ENCODE results near the gene BTNL3.

The BTNL3 gene

DNA sequence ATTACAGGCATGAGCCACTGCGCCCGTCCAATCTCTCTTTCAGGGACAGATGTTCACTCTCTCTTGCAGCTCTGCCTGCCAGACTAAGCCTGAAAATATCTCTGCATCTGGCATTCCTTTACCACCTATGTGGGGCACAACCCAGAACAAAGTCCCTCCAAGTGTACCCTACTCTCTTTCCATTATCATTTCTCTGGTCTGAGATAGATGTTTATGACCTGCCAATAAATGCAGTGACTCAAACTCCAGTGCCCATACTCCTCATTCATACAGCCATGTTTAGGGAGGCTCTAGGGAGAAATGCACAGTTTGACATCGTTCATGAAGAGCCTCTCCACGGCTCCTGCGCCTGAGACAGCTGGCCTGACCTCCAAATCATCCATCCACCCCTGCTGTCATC is at the start of gene BTNL3:
Gene BTNL3 (plus strand): TSS at position 255 of the 400 bp plus-strand sequence. CDS start 183 bp downstream, outside the sequence.
- Histone ChIP-seq H3K27ac (ENCODE audit: low read length) (no peak within 1 kb of the TSS), H3K4me3 (ENCODE audit: low read length) (no peak within 1 kb of the TSS), H3K36me3 (replicated peaks; ENCODE audit: low read depth, low read length) (no peaks in the 10 kb centered on the region), H4K20me1 (ENCODE audit: insufficient read depth, low read length) (no peaks in the 10 kb centered on the region), H3K4me2 (ENCODE audit: low read length) (no peak within 1 kb of the TSS), H3K9me3 (ENCODE audit: insufficient read depth, low read length) (no peaks in the 10 kb centered on the region), H3K27me3 (ENCODE audit: low read depth, low read length) (no peaks in the 10 kb centered on the region), H2AFZ (ENCODE audit: low read depth, low read length) (no peak within 1 kb of the TSS), H3K79me2 (ENCODE audit: low read length) (no peaks in the 10 kb centered on the region), H3K9ac (ENCODE audit: low read length) (no peak within 1 kb of the TSS), H3K4me1 (ENCODE audit: low read length) (no peaks in the 10 kb centered on the region)
- TF ChIP-seq CTCF (IDR thresholded peaks at IDR 0.05; ENCODE audit: low read depth, low read length) (no peak), EZH2phosphoT487 (IDR thresholded peaks at IDR 0.05; ENCODE audit: low read depth) (no peak)

DNA sequence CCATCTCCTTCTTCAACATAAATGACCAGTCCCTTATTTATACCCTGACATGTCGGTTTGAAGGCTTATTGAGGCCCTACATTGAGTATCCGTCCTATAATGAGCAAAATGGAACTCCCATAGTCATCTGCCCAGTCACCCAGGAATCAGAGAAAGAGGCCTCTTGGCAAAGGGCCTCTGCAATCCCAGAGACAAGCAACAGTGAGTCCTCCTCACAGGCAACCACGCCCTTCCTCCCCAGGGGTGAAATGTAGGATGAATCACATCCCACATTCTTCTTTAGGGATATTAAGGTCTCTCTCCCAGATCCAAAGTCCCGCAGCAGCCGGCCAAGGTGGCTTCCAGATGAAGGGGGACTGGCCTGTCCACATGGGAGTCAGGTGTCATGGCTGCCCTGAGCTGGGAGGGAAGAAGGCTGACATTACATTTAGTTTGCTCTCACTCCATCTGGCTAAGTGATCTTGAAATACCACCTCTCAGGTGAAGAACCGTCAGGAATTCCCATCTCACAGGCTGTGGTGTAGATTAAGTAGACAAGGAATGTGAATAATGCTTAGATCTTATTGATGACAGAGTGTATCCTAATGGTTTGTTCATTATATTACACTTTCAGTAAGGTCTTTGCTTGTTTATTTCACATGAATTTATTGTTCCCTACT is 38.2 kb upstream of the BTNL3 start:
- H3K79me2 ChIP-seq (ENCODE audit: low read length) = no peaks in the 10 kb centered on the region
- H3K9ac ChIP-seq (ENCODE audit: low read length) = no peak overlapping the region
- H3K27ac ChIP-seq (ENCODE audit: low read length) = no peak overlapping the region
- no peaks in the 10 kb centered on the region for H3K9me3 ChIP-seq (ENCODE audit: insufficient read depth, low read length)
- H3K4me2 ChIP-seq (ENCODE audit: low read length) = no peak overlapping the region
- H3K27me3 ChIP-seq (ENCODE audit: low read depth, low read length) = peaks cover 2% of the 10 kb centered on the region; the same call in 1 of the 2 replicates
- H3K4me3 ChIP-seq (ENCODE audit: low read length) = no peak overlapping the region
- H3K4me1 ChIP-seq (ENCODE audit: low read length) = no peaks in the 10 kb centered on the region
- no peaks in the 10 kb centered on the region for H3K36me3 ChIP-seq (replicated peaks; ENCODE audit: low read depth, low read length)
- H4K20me1 ChIP-seq (ENCODE audit: insufficient read depth, low read length) = no peaks in the 10 kb centered on the region
- H2AFZ ChIP-seq (ENCODE audit: low read depth, low read length) = no peak overlapping the region
- TF ChIP-seq EZH2phosphoT487 (IDR thresholded peaks at IDR 0.05; ENCODE audit: low read depth) (no peak), CTCF (IDR thresholded peaks at IDR 0.05; ENCODE audit: low read depth, low read length) (no peak)

DNA sequence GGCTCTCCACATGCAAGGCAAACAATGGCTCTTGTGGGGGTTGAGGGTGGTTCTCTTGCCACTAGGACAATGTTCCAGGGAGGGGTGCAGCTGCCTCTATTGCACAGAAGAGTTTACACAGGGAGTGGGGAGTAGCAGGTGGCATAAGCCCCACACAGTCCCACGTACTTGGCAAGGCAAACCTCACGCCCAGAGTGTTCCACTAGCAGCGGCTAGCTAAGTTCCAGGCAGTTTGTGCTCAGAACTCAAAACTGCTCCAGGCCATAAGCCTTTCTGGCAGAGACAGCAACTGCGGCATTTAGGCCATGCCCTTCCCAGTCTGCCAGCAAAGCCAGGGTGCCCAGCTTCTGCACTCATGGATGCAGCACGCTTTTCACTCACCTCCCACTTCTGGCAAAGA is 29.0 kb upstream of the BTNL3 start:
- H3K4me2 ChIP-seq (ENCODE audit: low read length) = no peak overlapping the region
- no peak overlapping the region for H3K4me3 ChIP-seq (ENCODE audit: low read length)
- H3K9ac ChIP-seq (ENCODE audit: low read length) = no peak overlapping the region
- no peaks in the 10 kb centered on the region for H4K20me1 ChIP-seq (ENCODE audit: insufficient read depth, low read length)
- no peaks in the 10 kb centered on the region for H3K4me1 ChIP-seq (ENCODE audit: low read length)
- TF ChIP-seq CTCF (IDR thresholded peaks at IDR 0.05; ENCODE audit: low read depth, low read length) (no peak), EZH2phosphoT487 (IDR thresholded peaks at IDR 0.05; ENCODE audit: low read depth) (no peak)
- H3K27me3 ChIP-seq (ENCODE audit: low read depth, low read length) = no peaks in the 10 kb centered on the region
- H3K27ac ChIP-seq (ENCODE audit: low read length) = no peak overlapping the region
- no peaks in the 10 kb centered on the region; the same call in 1 of the 2 replicates for H3K9me3 ChIP-seq (ENCODE audit: insufficient read depth, low read length)
- no peaks in the 10 kb centered on the region for H3K36me3 ChIP-seq (replicated peaks; ENCODE audit: low read depth, low read length)
- H3K79me2 ChIP-seq (ENCODE audit: low read length) = no peaks in the 10 kb centered on the region
- no peak overlapping the region for H2AFZ ChIP-seq (ENCODE audit: low read depth, low read length)

- H3K4me3 ChIP-seq (ENCODE audit: low read length) = no peak overlapping the region
- no peaks in the 10 kb centered on the region for H4K20me1 ChIP-seq (ENCODE audit: insufficient read depth, low read length)
- TF ChIP-seq CTCF (IDR thresholded peaks at IDR 0.05; ENCODE audit: low read depth, low read length) = no peak
- no peak for TF ChIP-seq EZH2phosphoT487 (IDR thresholded peaks at IDR 0.05; ENCODE audit: low read depth)
- no peaks in the 10 kb centered on the region for H3K79me2 ChIP-seq (ENCODE audit: low read length)
- H3K9ac ChIP-seq (ENCODE audit: low read length) = no peak overlapping the region
- no peak overlapping the region for H3K27ac ChIP-seq (ENCODE audit: low read length)
- no peaks in the 10 kb centered on the region for H3K4me1 ChIP-seq (ENCODE audit: low read length)
- H3K36me3 ChIP-seq (replicated peaks; ENCODE audit: low read depth, low read length) = no peaks in the 10 kb centered on the region
- no peak overlapping the region for H3K4me2 ChIP-seq (ENCODE audit: low read length)
- H3K9me3 ChIP-seq (ENCODE audit: insufficient read depth, low read length) = no peaks in the 10 kb centered on the region; the same call in 1 of the 2 replicates
- no peak overlapping the region for H2AFZ ChIP-seq (ENCODE audit: low read depth, low read length)
- H3K27me3 ChIP-seq (ENCODE audit: low read depth, low read length) = no peaks in the 10 kb centered on the region
These were observed 28.4 kb upstream of the BTNL3 start for GRCh38 chr5:180960209-180960608.
